Kidney (tissue), 14 donors: ENCODE results near the gene PCDH15. TPM values are rescaled to one million over a fixed set of nuclear protein-coding genes. Genes with fewer than 3 reads are reported as not detected.

ENCODE experiments used
- DNase-seq, 5 donors: peaks; one replicate each; pipeline ENCODE4 v3.0.0-alpha.2; 2013 to 2020
- FAIRE-seq: peaks from 2 replicates; lab custom pipeline; 2012; peaks lifted over from hg19 to GRCh38; lab: Jason Lieb, UNC
- H3K27ac ChIP-seq, 2 donors: one replicate each; pipeline ENCODE4 v1.7.0; 2013; ENCODE audit warnings: low read depth in 2 of 2, low read length in 2 of 2, inconsistent platforms in 1 of 2
- H3K27me3 ChIP-seq: one replicate; pipeline ENCODE4 v1.7.1; 2013; ENCODE audit warnings: low read length, inconsistent platforms; ENCODE audit not compliant: control insufficient read depth, insufficient read depth
- H3K36me3 ChIP-seq, 3 donors: one replicate each; pipeline versions ENCODE4 v1.7.0 to v1.7.1; 2013; ENCODE audit warnings: low read length in 3 of 3, control low read depth in 1 of 3, inconsistent platforms in 1 of 3; ENCODE audit not compliant: insufficient read depth in 3 of 3, control insufficient read depth in 2 of 3
- H3K4me1 ChIP-seq, 3 donors: one replicate each; pipeline versions ENCODE4 v1.7.0 to v1.7.1; 2013; ENCODE audit warnings: low read length in 3 of 3, inconsistent platforms in 1 of 3, low read depth in 1 of 3; ENCODE audit not compliant: control insufficient read depth in 2 of 3, insufficient read depth in 2 of 3
- H3K4me3 ChIP-seq, 3 donors: one replicate each; pipeline versions ENCODE4 v1.7.0 to v1.8.1; 2013; ENCODE audit warnings: low read length in 3 of 3, control low read depth in 1 of 3, inconsistent platforms in 1 of 3
- H3K9ac ChIP-seq, 3 donors: one replicate each; pipeline versions ENCODE4 v1.7.0 to v1.7.1; 2013; ENCODE audit warnings: low read length in 3 of 3, control low read depth in 1 of 3, inconsistent platforms in 1 of 3
- H3K9me3 ChIP-seq, 3 donors: one replicate each; pipeline versions ENCODE4 v1.7.0 to v1.7.1; 2013; ENCODE audit warnings: low read length in 3 of 3, control low read depth in 1 of 3, inconsistent platforms in 1 of 3; ENCODE audit not compliant: control insufficient read depth in 2 of 3, insufficient read depth in 1 of 3
- CTCF ChIP-seq: IDR thresholded peaks from 3 replicates; pipeline ENCODE4 v1.5.1; 2012; ENCODE audit warnings: mild to moderate bottlenecking, moderate library complexity, borderline replicate concordance; ENCODE audit not compliant: insufficient read depth; ENCODE audit errors: extremely low read depth
- intact Hi-C: fragments of 100-400 bp; cut with DNase I; formaldehyde crosslinking; loops from one replicate; pipeline ENCODE4 v1.11.1; 2022
- polyA plus RNA-seq: library from polyadenylated mRNA; stranded (reverse); fragments of 350-450 nt; fragmentation: Illumina TruSeq; extraction: RNeasy Lipid Tissue Mini Kit (QIAGEN cat#74804); gene quantifications from one replicate; pipeline ENCODE4 v1.2.3, GENCODE V29; 2014; ENCODE audit warnings: low read depth, low replicate concordance; ENCODE audit not compliant: insufficient read depth
- total RNA-seq: library from RNA; stranded (reverse); fragmentation: NEBNext Ultra II Directional; extraction: Animal tissue kit (Norgen Biotek cat#: 25700); gene quantifications from one replicate; pipeline ENCODE4 v1.2.1, GENCODE V29; 2021
- donor health status: control.
- donor health status: control.
- donor health status: control.
- donor health status: control.
- donor health status: control.
- donor health status: DM: yes; HTN: yes; CAD: no.
- donor health status: Normal renal cell carcinoma (clear cell type).

PCDH15 gene
- total and polyA plus RNA-seq, 2 donors from 2014 or later, result 1.5 TPM; not detected in 1

GRCh38 chr10:54194806-54195205, 606.2 kb downstream of the PCDH15 start:
- Histone ChIP-seq H3K4me1 (no peaks in the 10 kb centered on the region), H3K27ac (no peak overlapping the region), H3K27me3 (no peaks in the 10 kb centered on the region), H3K9ac (no peak overlapping the region), H3K4me3 (no peak overlapping the region), H3K9me3 (no peaks in the 10 kb centered on the region), H3K36me3 (no peaks in the 10 kb centered on the region)
- FAIRE-seq (no peak), DNase-seq (no peak)
- intact Hi-C loops, result no loop called here
- no peak for TF ChIP-seq CTCF

- Histone ChIP-seq H3K4me3 (no peak overlapping the region), H3K9ac (no peak overlapping the region), H3K27ac (no peak overlapping the region), H3K9me3 (no peaks in the 10 kb centered on the region), H3K4me1 (no peaks in the 10 kb centered on the region), H3K36me3 (no peaks in the 10 kb centered on the region), H3K27me3 (no peaks in the 10 kb centered on the region)
- intact Hi-C loops, result no loop called here
- no peak for TF ChIP-seq CTCF
- FAIRE-seq (no peak), DNase-seq (no peak)
Measured at GRCh38 chr10:54159924-54160323, 641.1 kb downstream of the PCDH15 start.

GRCh38 chr10:54148508-54148907, 652.5 kb downstream of the PCDH15 start:
- Histone ChIP-seq H3K27me3 (no peaks in the 10 kb centered on the region), H3K36me3 (no peaks in the 10 kb centered on the region), H3K27ac (no peak overlapping the region), H3K9ac (no peak overlapping the region), H3K4me3 (no peak overlapping the region), H3K9me3 (no peaks in the 10 kb centered on the region), H3K4me1 (no peaks in the 10 kb centered on the region)
- DNase-seq (no peak), FAIRE-seq (no peak)
- TF ChIP-seq CTCF, result no peak
- intact Hi-C loops, result no loop called here

- no peak for FAIRE-seq
- TF ChIP-seq CTCF, result no peak
- no peak overlapping the region for H3K4me3 ChIP-seq
- H3K36me3 ChIP-seq, result no peaks in the 10 kb centered on the region
- DNase-seq, result no peak
- peaks cover 0 to 4% (median 0%) of the 10 kb centered on the region in 3 donors for H3K9me3 ChIP-seq
- no peaks in the 10 kb centered on the region for H3K27me3 ChIP-seq
- intact Hi-C loops, result no loop called here
- H3K9ac ChIP-seq, result no peak overlapping the region
- no peaks in the 10 kb centered on the region for H3K4me1 ChIP-seq
- H3K27ac ChIP-seq, result no peak overlapping the region
Measured at GRCh38 chr10:54139819-54140428, 661.1 kb downstream of the PCDH15 start.
